Stimulated activated CD4-positive, alpha-beta T cell treated with anti-CD3 and anti-CD28 coated beads, TNF-alpha, amount 100 ng/mL, for 48 hours (primary cell): ENCODE measurements around the gene RGS7.
"Not testable (repeated sequence)": the region's sequence is repeated elsewhere in the genome, so short reads cannot be mapped to it uniquely, and the experiment has no call there.

Experiments
- DNase-seq, 3 donors: peaks; one replicate each; pipeline ENCODE4 v3.0.0-alpha.2; 2020; ENCODE audit warnings: low read depth in 3 of 3

RGS7 gene

DNA sequence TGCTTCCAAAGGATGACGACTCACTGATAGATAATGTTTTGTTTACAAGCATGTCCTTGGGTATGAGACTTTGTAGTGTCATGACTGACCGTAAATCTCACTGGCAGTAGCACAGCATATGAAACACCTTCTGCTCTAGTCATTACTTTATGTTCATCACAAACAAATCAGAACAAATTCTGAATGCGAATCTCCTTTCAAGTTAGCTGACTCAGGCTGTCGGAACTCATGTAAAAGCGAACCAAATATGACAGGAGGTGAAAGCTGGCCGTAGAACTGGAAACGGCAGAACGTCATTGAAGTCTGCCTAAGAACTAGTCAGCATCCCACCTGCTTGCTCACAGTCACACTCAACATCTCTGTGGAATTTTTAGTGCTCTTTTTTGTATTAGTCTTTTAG, 143.9 kb downstream of the RGS7 start:
- DNase-seq: no peak

DNA sequence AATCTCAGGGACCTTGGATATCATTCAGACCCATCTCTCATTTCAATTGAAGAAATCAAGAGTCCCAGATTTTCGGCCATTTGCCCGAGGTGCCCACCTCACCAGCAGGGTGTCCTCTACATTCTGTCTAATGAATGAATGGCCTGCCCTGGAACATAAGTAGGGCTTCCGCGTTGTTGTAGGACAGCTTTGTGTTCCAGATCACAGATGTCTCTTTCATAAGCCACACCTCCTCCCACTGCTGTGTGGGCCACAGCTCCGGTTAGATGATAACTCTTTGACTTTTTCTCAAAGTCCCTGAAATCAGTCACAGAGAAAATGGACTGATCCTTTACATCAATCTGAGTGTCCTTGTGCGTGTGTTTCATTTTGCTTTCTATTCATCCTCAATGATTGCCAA, 144.4 kb downstream of the RGS7 start:
- no peak for DNase-seq

DNA sequence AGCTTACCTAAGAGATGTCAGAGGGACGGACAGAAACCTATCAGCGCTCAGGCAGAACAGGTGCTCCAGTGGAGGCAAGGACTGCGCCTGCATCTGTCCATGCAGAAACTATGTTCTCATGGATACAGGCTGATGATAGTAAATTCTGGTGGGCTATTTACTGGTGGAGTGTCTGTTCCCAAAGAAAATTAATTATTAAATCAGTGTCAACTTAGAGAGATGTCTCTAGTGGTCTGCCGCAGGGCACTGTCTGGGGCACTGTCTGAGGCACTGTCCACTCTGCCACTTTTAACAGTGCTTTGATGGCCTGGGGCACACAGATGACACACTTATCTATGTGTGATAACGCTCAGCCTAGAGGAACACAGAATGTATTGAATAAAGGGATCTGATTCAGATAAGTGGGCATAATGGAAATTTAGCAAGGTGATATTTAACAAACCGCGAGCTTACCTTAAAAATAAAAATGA, 148.1 kb downstream of the RGS7 start:
- no peak for DNase-seq

DNA sequence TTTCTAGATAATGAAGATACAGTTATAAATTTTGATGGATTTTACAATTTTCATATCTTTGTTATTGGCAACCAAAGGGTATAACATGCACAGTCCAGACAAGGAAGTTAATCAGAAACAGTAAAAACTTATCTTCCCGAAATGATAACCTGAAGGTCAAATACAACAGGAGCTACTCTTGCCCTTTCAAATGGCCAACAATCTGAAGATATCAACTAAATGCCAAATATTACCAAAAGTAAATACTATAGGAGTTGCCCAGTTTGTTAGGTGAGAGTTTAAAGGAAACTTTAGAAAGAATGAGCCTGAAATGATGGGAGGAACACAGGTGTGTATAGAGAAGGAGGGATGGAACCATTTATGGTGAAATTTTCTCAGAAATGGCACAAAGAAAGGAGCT, 153.2 kb downstream of the RGS7 start:
- DNase-seq: no peak

DNA sequence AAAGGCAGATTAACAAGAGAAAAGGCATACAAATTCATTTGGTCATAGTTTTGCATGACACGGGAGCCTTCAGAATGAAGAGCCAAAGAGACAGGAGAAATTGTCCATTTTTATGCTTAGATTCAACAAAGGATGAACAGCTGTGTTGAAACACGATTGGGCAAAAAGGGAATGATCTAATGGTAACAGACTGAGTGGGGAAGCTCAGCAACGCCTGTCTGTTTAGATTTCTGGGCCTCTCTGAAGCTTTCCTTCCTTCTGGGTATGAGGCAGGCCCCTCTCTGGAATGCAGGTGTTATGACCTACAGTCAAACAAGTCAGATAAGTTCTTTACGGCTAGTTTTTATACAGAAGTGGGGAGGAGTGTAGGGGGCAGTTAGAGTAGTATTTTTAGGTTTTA, 154.6 kb downstream of the RGS7 start:
- no peak for DNase-seq

DNA sequence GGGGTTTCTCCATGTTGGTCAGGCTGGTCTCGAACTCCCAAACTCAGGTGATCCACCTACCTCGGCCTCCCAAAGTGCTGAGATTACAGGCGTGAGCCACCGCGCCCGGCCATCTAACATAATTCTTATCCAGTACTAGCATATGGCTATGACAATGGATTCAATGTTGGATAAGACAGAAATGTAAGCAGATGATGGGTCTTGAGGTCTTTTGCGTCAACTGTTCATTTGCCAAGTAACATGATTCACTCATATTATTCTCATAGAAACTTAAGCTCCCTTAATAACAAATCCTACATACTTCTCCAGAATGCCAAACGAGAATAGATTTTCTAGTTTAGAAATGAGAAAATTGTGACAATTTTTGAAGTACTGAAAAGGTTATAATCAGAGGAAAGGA, 170.3 kb downstream of the RGS7 start:
- DNase-seq: no peak

DNA sequence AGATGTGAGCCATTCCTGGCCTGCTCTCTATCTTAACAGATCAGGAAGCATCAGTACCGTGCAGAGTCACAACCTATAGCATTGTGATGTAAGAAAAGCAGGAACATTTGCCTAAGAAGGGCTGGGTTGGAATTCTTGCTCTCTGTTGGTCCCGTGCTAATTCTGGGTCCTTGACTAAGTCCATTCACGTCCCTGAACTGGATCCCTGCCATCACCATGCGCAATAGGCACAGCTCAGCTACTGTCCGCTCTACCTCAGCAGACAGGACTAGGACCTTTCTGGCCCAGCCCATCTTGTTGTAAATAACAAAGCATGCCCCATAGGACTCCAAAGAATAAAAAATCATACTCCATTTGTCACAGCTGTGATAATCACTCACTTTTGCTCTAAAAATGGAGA, 175.0 kb downstream of the RGS7 start:
- no peak for DNase-seq

DNA sequence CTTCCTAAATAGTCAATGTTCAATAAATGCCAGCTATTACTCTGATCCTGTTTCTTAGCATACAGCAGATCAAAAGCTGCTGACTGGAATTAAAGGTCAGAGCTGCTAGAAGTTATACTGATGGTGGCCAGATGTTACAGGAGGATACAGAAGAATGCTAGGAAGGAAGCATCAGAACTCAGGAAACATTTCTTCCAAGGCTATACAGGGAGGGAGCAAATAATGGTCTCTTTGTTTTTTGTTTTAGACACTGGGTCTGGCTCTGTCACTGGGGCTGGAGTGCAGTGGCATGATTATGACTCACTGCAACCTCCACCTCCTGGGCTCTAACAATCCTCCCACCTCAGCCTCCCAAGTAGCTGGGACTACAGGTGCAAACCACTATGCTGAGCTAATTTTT, 175.5 kb downstream of the RGS7 start:
- DNase-seq: no peak

DNA sequence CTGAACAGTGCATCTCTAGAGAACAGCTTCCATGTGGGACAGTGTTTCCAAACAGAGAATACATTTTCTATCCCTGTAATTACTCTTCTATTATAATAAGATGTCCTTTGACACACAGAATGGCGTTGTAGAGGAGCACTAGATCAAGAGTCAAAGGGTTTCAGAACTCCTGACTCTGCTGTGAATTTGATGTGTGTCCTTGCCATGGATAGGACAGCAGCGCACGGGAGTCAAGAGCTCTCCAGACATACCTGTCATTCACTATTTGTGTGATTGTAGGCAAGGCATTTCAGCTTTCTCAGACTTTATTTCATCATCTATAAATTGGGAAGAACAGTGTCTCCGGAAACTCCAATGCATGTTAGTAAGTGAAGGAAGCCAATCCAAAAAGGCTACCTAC, 176.4 kb downstream of the RGS7 start:
- no peak for DNase-seq

DNA sequence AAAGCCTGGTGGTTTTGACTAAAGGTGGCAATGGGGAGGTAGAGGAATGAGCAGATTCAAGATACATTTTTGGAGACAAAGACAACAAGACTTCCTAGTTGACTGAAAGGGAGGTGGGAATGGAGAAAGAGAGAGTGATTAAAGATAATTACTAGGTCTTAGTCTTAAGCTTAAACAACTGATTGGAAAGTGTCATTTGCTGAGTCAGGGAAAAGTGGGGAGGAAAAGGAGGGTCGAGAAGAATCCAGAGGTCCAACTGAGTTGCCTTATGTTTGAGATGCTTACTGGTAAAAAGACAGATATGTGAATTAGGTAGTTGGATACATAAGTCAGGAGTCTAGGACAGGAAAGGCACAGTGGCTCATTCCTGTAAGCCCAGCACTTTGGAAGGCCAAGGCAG, 179.3 kb downstream of the RGS7 start:
- DNase-seq: no peak

DNA sequence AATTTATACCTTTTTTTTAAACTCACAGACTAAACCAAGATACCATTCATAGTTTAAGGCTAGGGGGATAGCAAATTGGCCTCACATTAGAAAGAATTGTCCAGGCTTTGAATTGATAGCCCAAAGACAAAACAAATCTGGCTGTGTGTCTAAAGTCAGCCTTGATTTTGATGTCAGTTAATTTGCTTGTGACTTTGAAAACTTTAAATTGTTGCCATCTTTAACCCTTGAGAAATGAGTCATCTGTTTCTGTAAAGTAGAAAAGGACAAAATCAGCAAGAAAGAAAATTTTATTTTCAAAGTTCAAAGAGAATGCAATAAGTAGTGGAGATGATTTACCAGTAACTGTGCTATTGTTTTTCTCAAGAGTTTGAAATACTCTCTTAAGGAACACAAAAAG, 184.5 kb downstream of the RGS7 start:
- no peak for DNase-seq

DNA sequence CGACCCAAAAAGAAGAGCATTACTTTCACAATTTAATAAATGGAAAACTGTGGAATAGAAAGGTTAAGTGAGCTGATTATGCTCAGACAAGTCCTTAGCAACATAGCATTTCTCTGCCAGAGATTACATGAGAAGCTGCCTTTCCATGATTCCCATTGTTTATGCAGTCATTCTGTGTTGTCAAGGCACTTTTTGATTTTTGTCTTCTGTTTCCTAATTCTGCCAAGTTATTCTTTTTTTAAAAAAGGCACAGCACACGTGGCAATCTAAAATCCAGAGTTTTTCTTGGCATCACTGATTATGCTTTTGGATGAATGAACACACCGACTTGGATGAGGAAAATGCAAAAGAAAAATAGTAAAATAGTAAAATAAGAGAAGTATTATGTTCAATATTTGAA, 185.0 kb downstream of the RGS7 start:
- no peak for DNase-seq

DNA sequence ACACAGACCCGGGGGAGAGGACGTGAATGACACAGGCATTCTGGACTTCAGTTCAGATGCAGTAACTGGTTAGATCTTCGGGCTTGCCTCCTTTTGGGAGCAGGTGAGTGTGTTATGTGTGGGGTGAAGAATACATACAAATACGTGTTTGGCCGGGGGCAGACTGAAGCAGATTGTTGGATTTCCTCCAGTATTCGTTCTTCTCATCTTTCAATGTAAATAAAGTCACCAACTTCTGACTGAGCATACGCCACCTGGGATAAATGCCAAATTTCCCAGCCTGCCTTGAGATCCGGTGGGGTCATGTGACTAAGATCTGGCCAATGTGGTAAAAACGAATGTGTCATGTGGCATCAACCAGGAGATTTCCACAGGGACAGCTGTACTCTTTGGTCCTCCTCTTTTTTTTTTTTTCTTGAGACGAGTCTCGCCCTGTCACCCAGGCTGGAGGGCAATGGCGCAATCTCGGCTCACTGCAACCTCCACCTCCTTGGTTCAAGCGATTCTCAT, 189.8 kb downstream of the RGS7 start:
- DNase-seq: no peak

DNA sequence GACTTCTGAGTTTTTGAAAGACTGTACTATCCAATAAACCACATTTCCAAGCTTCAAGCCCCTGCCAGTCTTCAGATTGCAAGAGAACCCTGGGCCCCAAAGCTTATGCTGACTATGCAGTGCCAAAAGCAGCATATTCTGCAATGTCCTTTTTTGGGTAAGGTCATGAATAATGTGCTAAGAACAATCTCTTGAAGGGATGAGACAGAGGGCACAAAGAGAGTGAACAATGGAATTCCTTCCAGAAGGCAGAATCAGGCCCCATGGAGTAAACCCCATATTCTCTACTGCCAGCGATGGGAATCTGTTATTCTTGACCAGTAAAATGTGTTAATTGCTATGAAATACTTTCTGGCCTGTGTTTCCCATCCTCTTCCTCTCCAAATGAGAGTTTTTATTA, 190.4 kb downstream of the RGS7 start:
- no peak for DNase-seq

DNA sequence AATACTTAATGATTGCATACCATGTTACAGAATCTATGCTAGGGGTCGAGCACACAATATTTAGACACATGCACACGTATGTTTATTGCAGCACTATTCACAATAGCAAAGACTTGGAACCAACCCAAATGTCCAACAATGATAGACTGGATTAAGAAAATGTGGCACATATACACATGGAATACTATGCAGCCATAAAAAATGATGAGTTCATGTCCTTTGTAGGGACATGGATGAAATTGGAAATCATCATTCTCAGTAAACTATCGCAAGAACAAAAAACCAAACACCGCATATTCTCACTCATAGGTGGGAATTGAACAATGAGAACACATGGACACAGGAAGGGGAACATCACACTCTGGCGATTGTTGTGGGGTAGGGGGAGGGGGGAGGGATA, 191.7 kb downstream of the RGS7 start:
- not testable (repeated sequence) for DNase-seq

DNA sequence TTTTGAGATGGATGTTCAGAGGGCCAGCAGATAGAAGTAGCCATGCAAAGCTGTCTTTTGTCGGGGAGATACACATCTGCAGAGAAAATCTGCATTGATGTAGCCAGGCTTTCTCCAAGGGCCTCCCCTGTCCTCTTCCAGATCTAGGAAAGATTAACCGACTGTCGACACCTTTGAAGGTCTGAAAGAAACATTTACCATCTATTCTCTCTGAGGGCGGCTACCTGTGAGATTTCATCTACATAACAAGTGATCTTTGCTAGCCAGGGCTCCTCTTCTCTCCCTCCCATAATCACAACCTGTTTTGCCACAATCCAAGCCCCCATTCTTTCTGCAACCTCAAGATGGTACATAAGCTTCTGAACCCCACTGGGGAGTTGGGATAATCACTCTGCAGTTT, 193.6 kb downstream of the RGS7 start:
- no peak for DNase-seq

DNA sequence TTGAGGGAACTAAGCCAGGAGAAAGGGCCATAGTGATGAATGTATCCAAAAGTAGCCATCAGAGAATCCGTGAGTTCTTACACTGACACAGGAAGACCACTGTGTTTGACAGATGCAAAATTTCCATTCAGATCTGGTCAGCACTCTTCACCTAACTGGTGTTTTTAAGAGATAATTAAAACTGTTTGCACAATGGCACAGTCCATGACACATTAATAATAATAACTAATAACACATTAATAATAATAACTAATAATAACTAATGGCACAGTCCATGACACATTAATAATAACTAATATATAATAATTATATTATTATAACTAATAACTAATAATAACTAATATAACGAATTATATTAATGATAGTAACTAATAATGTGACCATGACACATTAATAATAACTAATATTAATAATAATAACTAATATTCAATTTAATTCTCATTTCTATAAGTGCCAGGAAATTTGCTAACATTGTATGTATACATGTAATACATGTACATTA, 195.8 kb downstream of the RGS7 start:
- no peak for DNase-seq

DNA sequence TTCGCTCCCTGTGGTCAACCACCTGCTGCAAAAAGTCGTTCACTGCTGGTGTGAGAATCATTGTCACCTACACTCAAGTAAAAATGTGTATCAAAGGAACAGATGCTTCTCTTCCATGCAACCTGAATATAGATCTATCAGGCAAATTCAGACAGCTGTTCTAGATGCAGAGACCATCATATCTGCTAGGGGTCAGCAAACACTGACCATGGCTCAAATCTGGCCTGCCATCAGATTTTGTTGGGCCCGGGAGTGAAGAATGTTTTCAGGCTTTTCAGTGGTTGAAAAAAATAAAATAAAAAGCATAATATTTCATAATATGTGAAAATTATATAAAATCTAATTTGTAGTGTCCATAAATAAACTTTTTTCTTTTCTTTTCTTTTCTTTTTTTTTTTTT, 199.6 kb downstream of the RGS7 start:
- no peak for DNase-seq

DNA sequence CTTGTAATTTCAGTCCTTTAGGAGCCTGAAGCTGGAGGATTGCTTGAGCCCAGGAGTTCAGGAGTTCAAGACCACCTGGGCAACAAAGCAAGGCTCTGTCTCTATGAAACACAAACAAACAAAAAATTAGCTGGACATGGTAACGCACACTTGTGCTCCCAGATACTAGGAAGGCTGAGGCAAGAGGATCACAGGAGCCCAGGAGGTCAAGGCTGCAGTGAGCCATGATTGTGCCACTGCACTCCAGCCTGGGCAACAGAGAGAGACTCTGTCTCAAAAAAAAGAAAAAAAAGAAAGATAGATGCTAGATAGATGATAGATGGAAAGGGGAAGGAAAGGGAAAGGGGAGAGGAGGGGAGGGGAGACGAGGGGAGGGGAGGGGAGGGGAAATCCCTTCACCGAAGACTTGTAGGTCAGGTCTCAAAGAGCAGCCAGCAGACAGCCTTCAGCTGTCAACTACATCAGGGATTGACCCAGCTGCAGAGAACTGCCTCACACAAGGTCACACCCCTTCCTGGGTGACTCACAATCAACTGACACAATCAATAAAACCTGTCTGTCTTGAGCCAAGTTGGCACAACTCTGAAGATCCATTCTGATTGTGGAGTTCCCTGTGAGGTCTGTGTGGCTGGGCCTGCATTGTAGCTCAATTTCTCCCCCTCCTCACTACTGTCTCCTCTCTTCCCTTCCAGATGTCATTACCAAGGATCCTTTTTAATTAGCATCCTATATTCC, 200.6 kb downstream of the RGS7 start:
- DNase-seq: no peak

DNA sequence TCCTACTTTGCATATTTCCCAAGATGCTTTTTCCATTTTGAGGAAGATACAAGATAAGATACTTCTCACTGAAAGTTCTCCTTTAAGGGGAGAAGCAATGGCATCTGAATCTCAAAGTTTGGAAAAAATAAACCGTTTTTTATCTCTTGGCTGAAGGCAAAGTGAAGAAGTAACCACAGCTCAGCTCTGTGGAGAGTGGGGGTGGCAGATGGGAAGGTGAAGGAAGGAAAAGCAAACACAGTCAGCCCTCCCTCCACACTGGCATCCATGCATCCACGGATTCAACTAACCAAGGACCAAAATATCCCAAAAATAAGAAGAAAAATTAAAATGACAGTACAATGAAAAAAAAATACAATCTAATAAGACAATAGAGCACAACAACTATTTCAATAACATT, 211.1 kb downstream of the RGS7 start:
- no peak for DNase-seq

DNA sequence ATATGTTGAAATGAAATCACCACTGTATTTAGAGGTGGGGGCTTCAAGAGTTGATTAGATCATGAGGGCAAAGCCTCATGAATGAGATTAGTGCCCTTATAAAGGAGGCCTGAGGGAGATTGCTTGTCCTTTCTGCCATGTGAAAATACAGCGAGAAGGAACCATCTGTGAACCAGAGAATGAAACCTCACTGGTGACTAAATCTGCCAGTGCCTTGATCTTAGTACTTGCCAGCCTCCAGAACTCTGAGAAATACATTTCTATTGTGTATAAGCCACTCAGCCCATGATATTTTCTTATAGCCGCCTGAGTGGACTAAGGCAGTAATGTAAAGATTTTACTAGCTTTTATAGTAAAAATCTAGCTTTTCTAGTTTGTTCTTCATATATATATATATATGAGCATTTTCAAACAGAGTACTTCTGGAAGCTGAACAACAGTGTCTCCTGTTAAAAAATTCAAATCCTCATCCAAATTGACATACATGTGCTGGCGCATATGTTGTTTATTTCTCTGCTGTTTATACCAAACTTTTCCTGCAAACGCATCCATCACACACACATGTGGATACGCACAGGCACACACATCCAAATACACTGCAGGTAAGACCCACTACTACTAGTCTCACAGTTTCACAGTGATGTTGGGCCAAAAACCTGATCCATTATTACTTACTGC, 213.1 kb downstream of the RGS7 start:
- no peak for DNase-seq

DNA sequence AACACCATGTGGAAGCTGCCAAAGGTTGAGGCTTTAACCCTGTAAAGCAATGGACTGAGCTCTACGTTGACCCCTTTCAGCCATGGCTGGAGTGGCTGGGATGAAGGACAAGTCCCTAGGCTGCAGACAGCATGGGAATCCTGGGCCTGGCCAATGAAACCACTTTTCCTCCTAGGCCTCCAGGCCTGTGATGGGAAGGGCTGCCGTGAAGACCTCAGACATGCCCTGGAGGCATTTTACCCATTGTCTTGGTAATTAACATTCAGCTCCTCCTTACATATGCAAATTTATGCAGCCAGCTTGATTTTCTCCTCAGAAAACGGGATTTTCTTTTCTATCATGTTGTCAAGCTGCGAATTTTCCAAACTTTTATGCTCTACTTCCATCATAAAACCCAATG, 214.5 kb downstream of the RGS7 start:
- DNase-seq: no peak

DNA sequence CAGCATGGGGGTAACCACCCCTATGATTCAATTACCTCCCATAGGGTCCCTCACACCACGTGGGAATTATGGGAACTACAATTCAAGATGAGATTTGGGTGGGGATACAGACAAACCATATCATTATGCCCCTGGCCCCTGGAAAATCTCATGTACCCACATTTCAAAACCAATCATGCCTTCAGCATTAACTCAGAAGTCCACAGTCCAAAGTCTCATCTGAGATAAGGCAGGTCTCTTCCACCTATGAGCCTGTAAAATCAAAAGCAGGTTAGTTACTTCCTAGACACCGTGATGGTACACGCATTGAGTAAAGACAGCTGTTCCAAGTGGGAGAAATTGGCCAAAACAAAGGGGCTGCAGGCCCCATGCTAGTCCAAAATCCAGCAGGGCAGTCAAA, 215.4 kb downstream of the RGS7 start:
- DNase-seq: not testable (repeated sequence)
